ENCODE measurements around the gene GCDH.
A peak's percentile ranks its signal among the peaks of the same experiment; 100 is the strongest.
"Not testable (repeated sequence)": the region's sequence is repeated elsewhere in the genome, so short reads cannot be mapped to it uniquely, and the experiment has no call there.

Gene GCDH

DNA sequence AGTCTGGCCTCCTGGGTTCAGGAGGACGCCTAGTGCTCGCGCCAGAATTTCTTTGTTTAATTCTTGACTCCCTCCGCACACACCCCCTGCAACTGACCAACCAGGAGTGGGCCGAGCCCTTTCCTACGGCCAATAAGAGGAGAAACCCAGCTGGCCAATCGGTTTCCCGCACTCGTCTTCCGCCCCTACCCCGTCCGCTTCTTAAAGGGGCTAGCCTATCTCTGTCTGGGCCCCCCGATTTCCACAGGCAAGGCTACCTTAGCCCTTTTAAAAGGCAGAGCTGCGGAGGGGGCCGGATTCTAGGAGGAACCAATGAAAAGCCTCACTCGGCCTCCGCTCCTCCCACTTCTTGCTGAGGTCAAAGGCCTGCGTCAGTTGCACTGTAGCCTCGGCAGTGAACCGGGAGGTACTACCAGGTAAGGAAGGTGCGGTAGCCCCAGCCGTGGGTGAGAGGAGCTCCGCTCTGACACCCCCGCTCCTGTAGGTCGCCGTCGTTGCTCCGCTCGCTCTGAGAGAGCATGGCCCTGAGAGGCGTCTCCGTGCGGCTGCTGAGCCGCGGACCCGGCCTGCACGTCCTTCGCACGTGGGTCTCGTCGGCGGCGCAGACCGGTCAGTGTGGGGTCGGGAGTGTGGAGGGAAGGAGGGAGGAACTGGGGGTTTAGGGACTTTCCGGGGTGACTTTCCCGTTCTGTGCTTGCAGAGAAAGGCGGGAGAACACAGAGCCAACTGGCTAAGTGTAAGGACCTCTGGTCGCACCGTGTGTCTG is at the start of gene GCDH:
TSS of gene GCDH (plus strand) at position 374 of the 766 bp plus-strand sequence. CDS start at position 519, 145 bp downstream.
- Mint-ChIP-seq H3K9me3 (no peaks in the 10 kb centered on the region), H3K27ac (peak within 1 kb of the TSS; percentile 91), H3K27me3 (peaks cover 9% of the 10 kb centered on the region), H3K36me3 (ENCODE audit: low read depth) (peaks cover 34% of the 10 kb centered on the region), H3K4me1 (ENCODE audit: low read depth) (peaks cover 28% of the 10 kb centered on the region), H3K4me3 (peak within 1 kb of the TSS; percentile 96)
- intact Hi-C loops (cut with micrococcal nuclease): loop anchor here (1.0 kb wide), 1 partner anchor 8 kb away; no protein-coding TSS in a partner anchor

DNA sequence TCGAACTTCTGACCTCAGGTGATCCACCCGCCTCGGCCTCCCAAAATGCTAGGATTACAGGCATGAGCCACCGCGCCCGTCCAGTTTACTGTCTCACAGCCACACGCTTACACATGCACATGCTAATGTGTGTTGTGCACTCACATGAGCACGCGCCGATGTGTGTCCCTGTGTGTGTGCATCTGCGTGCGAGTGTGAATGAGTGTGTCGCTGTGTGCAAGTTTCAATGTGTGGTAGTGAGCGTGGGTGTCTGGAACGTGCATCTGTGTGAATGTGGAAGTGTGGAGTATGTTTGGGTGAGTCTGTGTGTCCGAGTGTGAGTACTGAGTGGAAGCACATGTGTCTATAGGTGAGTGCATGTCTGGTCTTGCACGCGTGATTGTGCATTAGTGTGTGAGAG is 48.4 kb upstream of the GCDH start:
- Mint-ChIP-seq H3K27me3 (peaks cover 76% of the 10 kb centered on the region), H3K27ac (no peak overlapping the region), H3K4me3 (no peak overlapping the region), H3K4me1 (ENCODE audit: low read depth) (peaks cover 35% of the 10 kb centered on the region), H3K36me3 (ENCODE audit: low read depth) (no peaks in the 10 kb centered on the region), H3K9me3 (no peaks in the 10 kb centered on the region)
- intact Hi-C loops (cut with micrococcal nuclease): no loop called here

DNA sequence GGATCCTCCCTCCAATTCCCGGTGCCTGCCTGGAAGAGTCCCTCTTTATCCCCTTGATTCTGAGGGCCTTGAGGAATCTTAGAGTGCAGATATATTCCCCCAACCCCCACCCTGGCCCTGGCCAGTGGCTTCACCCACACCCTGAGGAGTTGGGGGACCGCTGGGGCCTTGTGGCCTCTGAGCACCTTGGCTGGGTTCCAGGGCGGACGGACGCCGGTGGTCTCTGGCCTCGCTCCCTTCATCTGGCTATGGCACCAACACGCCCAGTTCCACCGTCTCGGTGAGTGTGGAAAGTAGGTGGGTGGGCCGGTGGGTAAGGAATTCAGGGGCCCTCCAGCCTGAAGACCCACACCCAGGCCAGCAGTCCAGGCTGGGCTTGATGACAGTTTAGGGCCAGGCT is 47.6 kb upstream of the GCDH start:
- H3K36me3 Mint-ChIP-seq (ENCODE audit: low read depth): no peaks in the 10 kb centered on the region
- H3K4me1 Mint-ChIP-seq (ENCODE audit: low read depth): peaks cover 38% of the 10 kb centered on the region
- H3K9me3 Mint-ChIP-seq: no peaks in the 10 kb centered on the region
- H3K27me3 Mint-ChIP-seq: peaks cover 76% of the 10 kb centered on the region
- intact Hi-C loops (cut with micrococcal nuclease): no loop called here
- H3K27ac Mint-ChIP-seq: no peak overlapping the region
- H3K4me3 Mint-ChIP-seq: no peak overlapping the region

DNA sequence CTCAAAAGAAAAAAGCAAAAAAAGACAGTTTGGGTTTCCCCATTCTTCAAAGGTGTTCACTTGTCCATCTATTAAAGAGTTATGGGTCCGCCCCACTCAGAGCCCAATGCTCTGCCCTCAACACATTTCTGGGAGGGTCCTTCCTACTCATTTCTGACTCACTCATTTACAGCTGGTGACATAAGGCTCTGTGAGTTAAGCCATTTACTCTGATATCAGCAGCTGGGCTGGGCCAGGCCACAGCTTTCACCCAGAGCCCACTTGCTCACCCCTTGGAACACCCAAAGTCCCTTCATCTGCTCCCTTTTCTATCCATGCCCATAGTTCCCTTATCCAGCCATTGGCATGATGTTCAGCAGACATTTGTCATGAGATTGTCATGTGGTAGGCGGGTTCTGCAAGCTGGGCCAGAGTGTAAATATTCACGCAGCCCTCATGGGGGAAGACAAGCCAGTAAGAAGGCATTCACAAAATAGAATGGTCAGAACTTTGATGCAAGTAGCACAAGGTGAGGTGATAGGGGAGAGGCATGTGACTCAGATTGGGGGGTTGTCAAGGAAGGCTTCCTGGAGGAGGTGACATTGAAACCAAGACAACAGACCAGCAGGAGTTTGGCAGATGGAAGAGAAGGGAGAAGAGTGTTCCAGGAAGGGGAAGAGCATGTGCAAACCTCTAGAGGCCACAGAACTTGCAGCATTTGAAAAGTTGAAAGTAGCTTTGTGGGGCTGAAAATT is 46.8 kb upstream of the GCDH start:
- Mint-ChIP-seq H3K4me1 (ENCODE audit: low read depth) (peaks cover 29% of the 10 kb centered on the region), H3K9me3 (no peaks in the 10 kb centered on the region), H3K27me3 (peaks cover 70% of the 10 kb centered on the region), H3K27ac (no peak overlapping the region), H3K36me3 (ENCODE audit: low read depth) (no peaks in the 10 kb centered on the region), H3K4me3 (no peak overlapping the region)
- intact Hi-C loops (cut with micrococcal nuclease): no loop called here

DNA sequence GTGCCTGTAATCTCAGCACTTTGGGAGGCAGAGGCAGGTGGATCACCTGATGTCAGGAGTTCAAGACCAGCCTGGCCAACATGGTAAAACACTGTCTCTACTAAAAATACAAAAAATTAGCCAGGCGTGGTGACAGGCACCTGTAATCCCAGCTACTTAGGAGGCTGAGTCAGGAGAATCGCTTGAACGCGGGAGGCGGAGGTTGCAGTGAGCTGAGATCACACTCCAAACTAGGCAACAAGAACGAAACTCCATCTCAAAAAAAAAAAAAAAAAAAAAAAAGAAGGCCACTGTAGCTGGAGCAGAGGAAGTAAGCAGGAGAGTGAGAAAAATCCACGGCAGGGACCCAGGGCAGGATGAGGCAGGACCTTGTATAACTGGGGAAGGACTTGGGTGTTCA is 44.3 kb upstream of the GCDH start:
- intact Hi-C loops (cut with micrococcal nuclease): loop anchor here (2.0 kb wide), 1 partner anchor 80 kb away; no protein-coding TSS in a partner anchor
- H3K36me3 Mint-ChIP-seq (ENCODE audit: low read depth); H3K27ac Mint-ChIP-seq; H3K4me3 Mint-ChIP-seq; H3K9me3 Mint-ChIP-seq: not testable (repeated sequence)
- H3K27me3 Mint-ChIP-seq: peaks cover 59% of the 10 kb centered on the region
- H3K4me1 Mint-ChIP-seq (ENCODE audit: low read depth): peaks cover 12% of the 10 kb centered on the region

DNA sequence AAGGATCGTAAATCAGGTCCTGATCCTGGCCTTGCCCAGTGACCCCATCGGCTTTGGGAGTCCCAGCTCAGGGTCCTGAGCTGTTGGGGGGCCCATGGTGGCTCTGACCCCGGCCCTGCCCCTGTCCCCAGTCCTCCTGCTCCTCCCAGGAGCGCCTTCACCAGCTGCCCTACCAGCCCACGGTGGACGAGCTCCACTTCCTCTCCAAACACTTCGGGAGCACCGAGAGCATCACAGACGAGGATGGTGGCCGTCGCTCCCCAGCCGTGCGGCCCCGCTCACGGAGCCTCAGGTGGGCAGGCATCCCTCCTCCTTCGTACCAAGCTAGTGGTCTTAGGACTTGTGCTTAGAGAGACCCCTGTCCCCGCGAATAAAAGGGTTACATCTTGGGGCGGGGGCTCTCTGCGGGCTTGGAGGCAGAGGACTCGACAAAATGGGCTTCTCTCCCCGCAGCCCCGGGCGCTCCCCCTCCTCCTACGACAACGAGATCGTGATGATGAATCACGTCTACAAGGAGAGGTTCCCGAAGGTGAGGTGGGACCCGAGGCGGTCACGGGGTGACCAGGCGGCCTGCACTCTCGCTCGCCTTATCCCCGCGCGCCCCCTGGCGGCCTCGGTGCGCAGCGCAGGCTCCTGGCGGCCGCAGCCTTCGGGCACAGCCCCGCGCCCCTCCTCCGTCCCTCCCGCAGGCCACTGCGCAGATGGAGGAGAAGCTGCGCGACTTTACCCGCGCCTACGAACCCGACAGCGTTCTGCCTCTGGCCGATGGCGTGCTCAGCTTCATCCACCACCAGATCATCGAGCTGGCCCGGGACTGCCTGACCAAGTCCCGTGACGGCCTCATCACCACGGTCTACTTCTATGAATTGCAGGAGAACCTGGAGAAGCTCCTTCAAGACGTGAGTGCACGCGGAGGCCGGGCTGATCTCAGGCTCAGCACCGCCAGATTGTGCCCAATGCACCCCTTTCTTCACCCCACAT is 43.5 kb upstream of the GCDH start:
- H3K9me3 Mint-ChIP-seq: no peaks in the 10 kb centered on the region
- H3K4me1 Mint-ChIP-seq (ENCODE audit: low read depth): peaks cover 10% of the 10 kb centered on the region
- intact Hi-C loops (cut with micrococcal nuclease): loop anchor here (2.0 kb wide), 1 partner anchor 81 kb away; no protein-coding TSS in a partner anchor
- H3K4me3 Mint-ChIP-seq: peak overlapping the region; percentile 57
- peaks cover 52% of the 10 kb centered on the region for H3K27me3 Mint-ChIP-seq
- peak overlapping the region; percentile 31 for H3K27ac Mint-ChIP-seq
- no peaks in the 10 kb centered on the region for H3K36me3 Mint-ChIP-seq (ENCODE audit: low read depth)

DNA sequence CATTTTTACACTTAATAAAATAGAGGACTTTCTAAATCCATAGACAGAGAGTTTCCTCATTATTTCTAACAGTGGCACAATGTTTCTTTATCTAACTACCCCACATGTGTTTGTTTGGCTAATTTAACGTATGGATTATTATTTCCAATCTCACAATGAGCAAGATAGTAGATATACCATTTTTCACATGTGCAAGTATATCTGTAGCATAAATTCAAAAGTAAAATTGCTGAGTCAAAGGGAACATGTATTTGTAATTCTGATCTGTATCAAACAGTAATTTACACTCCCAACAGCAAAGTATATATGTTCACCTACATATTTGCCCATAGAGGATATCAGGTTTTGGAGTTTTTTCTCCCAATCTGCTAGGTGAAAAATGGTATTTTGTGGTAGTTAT is 34.3 kb upstream of the GCDH start:
- intact Hi-C loops (cut with micrococcal nuclease): no loop called here
- Mint-ChIP-seq H3K27me3 (peaks cover 3% of the 10 kb centered on the region), H3K4me1 (ENCODE audit: low read depth) (no peaks in the 10 kb centered on the region), H3K9me3 (no peaks in the 10 kb centered on the region), H3K4me3 (no peak overlapping the region), H3K27ac (no peak overlapping the region), H3K36me3 (ENCODE audit: low read depth) (no peaks in the 10 kb centered on the region)

DNA sequence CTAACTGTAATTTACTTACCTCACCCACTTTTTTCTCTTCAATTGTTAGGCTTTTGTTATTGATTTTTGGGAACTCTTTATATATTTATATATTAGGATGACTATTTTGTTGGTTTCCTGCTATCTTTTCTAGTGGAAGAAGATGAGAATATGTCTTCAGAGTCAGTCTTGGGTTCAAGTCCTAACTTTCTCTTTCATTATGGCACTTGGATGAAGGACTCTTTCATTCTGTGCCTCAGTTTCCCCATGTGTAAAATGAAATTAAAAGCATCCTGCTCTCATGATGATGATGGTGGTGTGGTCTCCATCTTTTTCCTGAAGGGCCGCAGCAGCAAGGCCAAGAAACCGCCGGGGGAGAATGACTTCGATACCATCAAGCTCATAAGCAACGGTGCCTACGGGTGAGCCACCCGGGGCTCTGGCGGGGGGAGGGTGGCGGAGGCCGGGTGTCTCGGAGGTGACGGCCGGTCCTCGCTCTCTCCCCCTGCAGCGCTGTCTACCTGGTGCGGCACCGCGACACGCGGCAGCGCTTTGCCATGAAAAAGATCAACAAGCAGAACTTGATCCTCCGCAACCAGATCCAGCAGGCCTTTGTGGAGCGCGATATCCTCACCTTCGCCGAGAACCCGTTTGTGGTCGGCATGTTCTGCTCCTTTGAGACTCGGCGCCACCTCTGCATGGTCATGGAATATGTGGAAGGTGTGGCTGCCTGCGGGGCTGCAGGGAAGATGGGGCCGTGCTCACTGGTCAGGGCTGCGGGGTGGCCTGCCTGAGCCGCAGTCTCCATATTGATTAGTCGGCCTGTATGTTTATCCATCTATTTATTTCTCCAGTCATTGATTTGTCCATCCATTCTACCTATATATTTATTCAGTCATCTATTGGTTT is 32.7 kb upstream of the GCDH start:
- no peaks in the 10 kb centered on the region for H3K4me1 Mint-ChIP-seq (ENCODE audit: low read depth)
- no peak overlapping the region for H3K4me3 Mint-ChIP-seq
- H3K9me3 Mint-ChIP-seq: no peaks in the 10 kb centered on the region
- H3K27me3 Mint-ChIP-seq: peaks cover 5% of the 10 kb centered on the region
- H3K27ac Mint-ChIP-seq: no peak overlapping the region
- intact Hi-C loops (cut with micrococcal nuclease): no loop called here
- H3K36me3 Mint-ChIP-seq (ENCODE audit: low read depth): no peaks in the 10 kb centered on the region

DNA sequence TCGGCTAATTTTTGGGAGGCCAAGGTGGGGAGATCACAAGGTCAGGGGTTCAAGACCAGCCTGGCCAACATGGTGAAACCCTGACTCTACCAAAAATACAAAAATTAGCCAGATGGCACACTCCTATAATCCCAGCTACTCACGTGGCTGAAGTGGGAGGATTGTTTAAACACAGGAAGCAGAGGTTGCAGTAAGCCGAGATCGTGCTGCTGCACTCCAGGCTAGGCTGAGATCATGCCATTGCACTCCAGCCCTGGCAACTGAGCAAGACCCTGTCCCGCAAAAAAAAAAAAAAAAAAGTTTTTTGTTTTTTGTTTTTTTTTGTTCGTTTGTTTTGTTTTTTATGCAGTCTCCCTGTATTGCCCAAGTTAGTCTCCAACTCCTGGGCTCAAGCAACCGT is 31.4 kb upstream of the GCDH start:
- H3K9me3 Mint-ChIP-seq: no peaks in the 10 kb centered on the region
- H3K27me3 Mint-ChIP-seq: peaks cover 5% of the 10 kb centered on the region
- H3K4me3 Mint-ChIP-seq: no peak overlapping the region
- no peaks in the 10 kb centered on the region for H3K4me1 Mint-ChIP-seq (ENCODE audit: low read depth)
- no peaks in the 10 kb centered on the region for H3K36me3 Mint-ChIP-seq (ENCODE audit: low read depth)
- intact Hi-C loops (cut with micrococcal nuclease): no loop called here
- H3K27ac Mint-ChIP-seq: no peak overlapping the region

DNA sequence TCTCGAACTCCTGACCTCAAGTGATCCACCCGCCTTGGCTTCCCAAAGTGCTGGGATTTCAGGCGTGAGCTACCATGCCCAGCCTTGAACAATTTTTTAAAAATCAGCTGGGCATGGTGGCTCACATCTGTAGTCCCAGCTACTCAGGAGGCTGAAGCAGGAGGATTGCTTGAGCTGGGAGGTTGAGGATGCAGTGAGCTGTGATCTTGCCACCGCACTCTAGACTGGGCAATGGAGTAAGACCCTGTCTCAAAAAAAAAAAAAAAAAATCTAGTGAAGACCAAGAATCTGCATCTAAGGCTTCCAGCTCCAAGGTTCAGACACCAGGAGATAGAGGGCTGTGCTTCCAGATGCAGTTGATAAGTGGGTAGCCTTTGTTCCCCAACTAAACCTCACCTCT is 26.8 kb upstream of the GCDH start:
- Mint-ChIP-seq H3K4me3 (no peak overlapping the region), H3K36me3 (ENCODE audit: low read depth) (no peaks in the 10 kb centered on the region), H3K27ac (no peak overlapping the region), H3K4me1 (ENCODE audit: low read depth) (peaks cover 11% of the 10 kb centered on the region), H3K27me3 (peaks cover 16% of the 10 kb centered on the region), H3K9me3 (no peaks in the 10 kb centered on the region)
- intact Hi-C loops (cut with micrococcal nuclease): no loop called here

DNA sequence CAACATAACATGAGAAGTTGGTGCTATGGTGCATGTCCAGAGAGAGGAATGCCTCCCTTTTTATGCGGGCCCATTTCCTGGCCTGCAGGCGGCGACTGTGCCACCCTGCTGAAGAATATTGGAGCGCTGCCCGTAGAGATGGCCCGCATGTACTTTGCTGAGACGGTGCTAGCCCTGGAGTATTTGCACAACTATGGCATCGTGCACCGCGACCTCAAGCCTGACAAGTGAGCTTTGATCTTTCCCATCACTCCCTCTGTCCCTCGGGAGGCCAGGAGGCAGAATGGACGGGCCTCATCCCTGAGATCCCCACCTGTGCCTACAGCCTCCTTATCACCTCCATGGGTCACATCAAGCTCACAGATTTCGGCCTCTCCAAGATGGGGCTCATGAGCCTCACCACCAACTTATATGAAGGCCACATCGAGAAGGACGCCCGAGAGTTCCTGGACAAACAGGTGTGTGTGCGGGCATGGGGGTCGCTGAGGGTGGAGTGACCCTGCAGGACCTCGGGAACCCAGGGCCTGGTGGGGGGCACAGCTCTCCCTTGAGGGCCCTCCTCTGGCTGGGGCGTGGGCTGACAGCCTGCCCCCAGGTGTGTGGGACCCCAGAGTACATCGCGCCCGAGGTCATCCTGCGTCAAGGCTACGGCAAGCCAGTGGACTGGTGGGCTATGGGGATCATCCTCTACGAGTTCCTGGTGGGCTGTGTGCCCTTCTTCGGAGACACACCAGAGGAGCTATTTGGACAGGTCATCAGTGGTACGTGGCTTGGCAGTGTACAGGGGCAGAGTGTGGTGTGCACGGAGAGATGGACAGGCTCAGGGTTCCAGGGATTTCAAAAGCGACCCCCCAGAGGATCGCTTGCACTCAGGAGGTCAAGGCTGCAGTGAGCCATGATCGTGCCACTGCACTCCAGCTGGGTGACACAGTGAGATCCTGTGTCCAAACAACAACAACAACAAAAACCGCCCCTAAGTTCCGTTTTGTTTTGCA is 25.9 kb upstream of the GCDH start:
- Mint-ChIP-seq H3K27me3 (peaks cover 16% of the 10 kb centered on the region), H3K36me3 (ENCODE audit: low read depth) (no peaks in the 10 kb centered on the region), H3K9me3 (no peaks in the 10 kb centered on the region), H3K27ac (no peak overlapping the region), H3K4me1 (ENCODE audit: low read depth) (peaks cover 11% of the 10 kb centered on the region), H3K4me3 (no peak overlapping the region)
- intact Hi-C loops (cut with micrococcal nuclease): no loop called here

DNA sequence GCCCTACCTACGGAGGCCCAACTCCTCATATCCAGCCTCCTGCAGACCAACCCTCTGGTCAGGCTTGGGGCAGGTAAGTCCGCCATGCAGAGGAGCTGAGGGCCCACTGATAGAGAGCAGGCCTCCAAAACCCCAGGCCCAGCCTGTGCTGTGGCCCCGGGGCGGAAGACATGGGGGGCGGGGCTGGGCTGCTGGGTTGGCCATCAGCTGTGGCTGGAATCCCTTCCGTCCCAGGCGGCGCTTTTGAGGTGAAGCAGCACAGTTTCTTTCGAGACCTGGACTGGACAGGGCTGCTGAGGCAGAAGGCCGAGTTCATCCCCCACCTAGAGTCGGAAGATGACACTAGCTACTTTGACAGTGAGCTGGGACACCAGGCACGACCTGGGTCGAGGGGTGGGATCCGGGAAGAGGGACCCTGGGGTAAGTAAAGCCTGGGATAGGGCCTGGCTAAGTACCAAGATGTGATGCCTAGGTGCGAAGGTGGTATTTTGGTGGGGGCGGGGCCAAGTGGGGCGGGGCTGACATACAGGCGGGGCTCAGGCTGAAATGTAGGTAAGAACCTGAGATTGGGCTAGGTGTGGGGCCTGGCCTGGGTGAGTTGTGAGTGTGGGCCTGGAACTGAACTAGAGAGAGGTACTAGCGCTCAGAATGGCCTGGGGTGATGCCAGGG is 25.1 kb upstream of the GCDH start:
- no peak overlapping the region for H3K4me3 Mint-ChIP-seq
- H3K36me3 Mint-ChIP-seq (ENCODE audit: low read depth): no peaks in the 10 kb centered on the region
- H3K27ac Mint-ChIP-seq: no peak overlapping the region
- no peaks in the 10 kb centered on the region for H3K9me3 Mint-ChIP-seq
- peaks cover 11% of the 10 kb centered on the region for H3K4me1 Mint-ChIP-seq (ENCODE audit: low read depth)
- peaks cover 16% of the 10 kb centered on the region for H3K27me3 Mint-ChIP-seq
- intact Hi-C loops (cut with micrococcal nuclease): no loop called here

Data from dendritic cell treated with granulocyte-macrophage colony-stimulating factor and Interleukin-4, amounts not matched to agents 40 ng/mL and 50 ng/mL, for 4 days (primary cell).